Measurements from ENCODE around the gene STYK1.
"Not testable (repeated sequence)": the region's sequence is repeated elsewhere in the genome, so short reads cannot be mapped to it uniquely, and the experiment has no call there.

Gene STYK1

DNA sequence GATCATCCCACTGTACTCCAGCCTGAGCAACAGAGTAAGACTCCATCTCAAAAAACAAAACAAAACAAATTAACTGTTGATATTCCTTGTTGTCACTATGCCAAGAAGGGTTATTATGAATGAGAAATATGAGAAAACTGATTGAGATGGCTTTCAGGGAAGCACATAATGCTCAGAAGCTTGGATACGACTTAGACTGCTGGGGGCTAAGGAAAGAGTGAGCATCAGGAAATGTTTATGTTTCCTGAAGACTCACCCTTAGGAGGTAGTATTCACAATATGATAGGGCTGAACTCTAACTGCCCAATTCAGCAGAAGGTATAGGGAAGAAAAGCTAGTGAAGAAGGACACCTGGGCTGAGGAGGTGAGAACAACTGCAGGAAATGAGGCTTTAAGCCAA lies 6.3 kb downstream of the STYK1 start:
- Mint-ChIP-seq H3K27ac (peak overlapping the region; percentile 42 to 59), H3K27me3 (no peaks in the 10 kb centered on the region), H3K4me1 (ENCODE audit: low read depth in 2 of 2) (peaks cover 9 to 27% of the 10 kb centered on the region in 2 donors), H3K36me3 (ENCODE audit: insufficient read depth) (peaks cover 3% of the 10 kb centered on the region), H3K9me3 (no peaks in the 10 kb centered on the region), H3K4me3 (peak overlapping the region in 1 of 2 donors; percentile 84)
- no peak for DNase-seq
- no peak for ATAC-seq (replicated peaks)

GRCh38 chr12:10664499-10664898 lies 9.4 kb downstream of the STYK1 start:
- no peak for ATAC-seq (replicated peaks)

DNA sequence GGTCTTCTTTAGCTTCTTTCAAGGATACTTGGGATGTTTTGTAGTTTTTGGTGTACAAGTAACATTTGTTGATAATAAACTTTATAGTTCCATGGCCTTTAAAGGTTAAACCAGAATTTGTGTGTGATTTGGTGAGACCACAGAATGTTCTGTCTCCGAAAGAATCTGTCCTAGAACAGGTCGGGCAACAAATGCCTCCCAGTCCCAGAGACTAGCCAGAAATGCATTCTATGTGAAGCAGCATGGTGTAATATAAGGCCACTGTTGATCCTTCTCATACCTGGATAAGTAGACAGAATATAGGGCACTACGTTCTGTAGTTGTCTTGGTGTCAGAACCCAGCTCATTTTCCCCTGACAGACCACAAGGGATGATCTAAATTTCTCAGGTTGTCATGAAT lies 10.0 kb downstream of the STYK1 start:
- no peak overlapping the region for H3K4me3 Mint-ChIP-seq
- ATAC-seq (replicated peaks) (no peak), DNase-seq (no peak)
- H3K9me3 Mint-ChIP-seq, result no peaks in the 10 kb centered on the region
- peaks cover 3% of the 10 kb centered on the region for H3K36me3 Mint-ChIP-seq (ENCODE audit: insufficient read depth)
- H3K4me1 Mint-ChIP-seq (ENCODE audit: low read depth in 2 of 2), result peaks cover 3 to 14% of the 10 kb centered on the region in 2 donors
- no peak overlapping the region for H3K27ac Mint-ChIP-seq
- peaks cover 0 to 12% of the 10 kb centered on the region in 2 donors for H3K27me3 Mint-ChIP-seq

More at GRCh38 chr12:10664499-10664898, 9.4 kb downstream of the STYK1 start:
- Mint-ChIP-seq H3K36me3 (ENCODE audit: insufficient read depth) (peaks cover 3% of the 10 kb centered on the region), H3K27me3 (peaks cover 0 to 12% of the 10 kb centered on the region in 2 donors), H3K4me3 (no peak overlapping the region), H3K27ac (no peak overlapping the region), H3K4me1 (ENCODE audit: low read depth in 2 of 2) (peaks cover 5 to 18% of the 10 kb centered on the region in 2 donors), H3K9me3 (no peaks in the 10 kb centered on the region)
- DNase-seq, result no peak

- H3K9me3 Mint-ChIP-seq, result no peaks in the 10 kb centered on the region
- no peak for DNase-seq
- no peaks in the 10 kb centered on the region for H3K36me3 Mint-ChIP-seq (ENCODE audit: insufficient read depth)
- no peak overlapping the region for H3K27ac Mint-ChIP-seq
- no peak overlapping the region for H3K4me3 Mint-ChIP-seq
- H3K4me1 Mint-ChIP-seq (ENCODE audit: low read depth in 2 of 2), result peaks cover 0 to 4% of the 10 kb centered on the region in 2 donors
- ATAC-seq (replicated peaks), result no peak
- peaks cover 0 to 18% of the 10 kb centered on the region in 2 donors for H3K27me3 Mint-ChIP-seq
Observed at GRCh38 chr12:10661338-10661737, 12.5 kb downstream of the STYK1 start.

- Mint-ChIP-seq H3K36me3 (ENCODE audit: insufficient read depth) (peaks cover 3% of the 10 kb centered on the region), H3K9me3 (no peaks in the 10 kb centered on the region), H3K4me3 (no peak overlapping the region), H3K27me3 (peaks cover 0 to 12% of the 10 kb centered on the region in 2 donors), H3K4me1 (ENCODE audit: low read depth in 2 of 2) (no peaks in the 10 kb centered on the region), H3K27ac (no peak overlapping the region)
- no peak for ATAC-seq (replicated peaks)
- DNase-seq, result no peak
Observed at GRCh38 chr12:10654003-10654402, 19.8 kb downstream of the STYK1 start.

- H3K4me3 Mint-ChIP-seq, result no peak overlapping the region
- no peak overlapping the region for H3K27ac Mint-ChIP-seq
- no peak for ATAC-seq (replicated peaks)
- peaks cover 3% of the 10 kb centered on the region for H3K36me3 Mint-ChIP-seq (ENCODE audit: insufficient read depth)
- H3K27me3 Mint-ChIP-seq, result peaks cover 0 to 12% of the 10 kb centered on the region in 2 donors
- H3K9me3 Mint-ChIP-seq, result peaks cover 0 to 5% of the 10 kb centered on the region in 2 donors
- no peak for DNase-seq
- no peaks in the 10 kb centered on the region for H3K4me1 Mint-ChIP-seq (ENCODE audit: low read depth in 2 of 2)
Observed at GRCh38 chr12:10652192-10652591, 21.7 kb downstream of the STYK1 start.

DNA sequence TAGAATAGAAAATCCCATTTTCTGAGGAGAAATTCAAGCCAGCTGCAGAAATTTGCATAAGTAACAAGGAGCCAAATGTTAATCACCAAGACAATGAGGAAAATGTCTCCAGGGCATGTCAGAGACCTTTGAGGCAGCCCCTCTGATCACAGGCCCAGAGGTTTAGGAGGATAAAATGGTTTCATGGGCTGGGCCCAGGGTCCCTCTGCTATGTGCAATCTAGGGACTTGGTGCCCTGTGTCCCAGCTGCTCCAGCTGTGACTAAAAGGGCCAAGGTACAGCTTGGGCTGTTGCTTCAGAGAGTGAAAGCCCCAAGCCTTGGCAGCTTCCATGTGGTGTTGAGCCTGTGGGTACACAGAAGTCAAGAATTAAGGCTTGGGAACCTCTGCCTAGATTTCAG lies 27.3 kb downstream of the STYK1 start:
- not testable (repeated sequence) for DNase-seq; H3K27ac Mint-ChIP-seq; H3K27me3 Mint-ChIP-seq; H3K4me1 Mint-ChIP-seq (ENCODE audit: low read depth in 2 of 2); ATAC-seq (replicated peaks); H3K36me3 Mint-ChIP-seq (ENCODE audit: insufficient read depth); H3K4me3 Mint-ChIP-seq
- peaks cover 12 to 13% of the 10 kb centered on the region in 2 donors for H3K9me3 Mint-ChIP-seq

DNA sequence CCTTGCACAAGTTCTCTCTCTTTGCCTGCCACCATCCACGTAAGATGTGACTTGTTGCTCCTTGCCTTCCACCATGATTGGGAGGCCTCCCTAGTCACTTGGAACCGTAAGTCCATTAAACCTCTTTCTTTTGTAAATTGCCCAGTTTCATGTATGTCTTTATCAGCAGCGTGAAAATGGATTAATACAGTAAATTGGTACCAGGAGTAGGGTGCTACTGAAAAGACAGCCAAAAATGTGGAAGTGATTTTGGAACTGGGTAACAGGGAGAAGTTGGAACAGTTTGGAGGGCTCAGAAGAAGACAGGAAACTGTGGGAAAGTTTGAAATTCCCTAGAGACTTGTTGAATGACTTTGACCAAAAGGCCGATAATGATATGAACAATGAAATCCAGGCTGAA lies 27.9 kb downstream of the STYK1 start:
- no peak for DNase-seq
- Mint-ChIP-seq H3K9me3 (peaks cover 12 to 13% of the 10 kb centered on the region in 2 donors), H3K27me3 (no peaks in the 10 kb centered on the region), H3K4me3 (no peak overlapping the region), H3K4me1 (ENCODE audit: low read depth in 2 of 2) (no peaks in the 10 kb centered on the region), H3K27ac (no peak overlapping the region), H3K36me3 (ENCODE audit: insufficient read depth) (no peaks in the 10 kb centered on the region)
- no peak for ATAC-seq (replicated peaks)

GRCh38 chr12:10641735-10642500 lies 31.9 kb downstream of the STYK1 start:
- H3K9me3 Mint-ChIP-seq, result peaks cover 7 to 13% of the 10 kb centered on the region in 2 donors
- no peaks in the 10 kb centered on the region for H3K27me3 Mint-ChIP-seq
- DNase-seq, result no peak
- H3K36me3 Mint-ChIP-seq (ENCODE audit: insufficient read depth), result no peaks in the 10 kb centered on the region
- no peaks in the 10 kb centered on the region for H3K4me1 Mint-ChIP-seq (ENCODE audit: low read depth in 2 of 2)
- ATAC-seq (replicated peaks), result no peak
- no peak overlapping the region for H3K27ac Mint-ChIP-seq
- no peak overlapping the region for H3K4me3 Mint-ChIP-seq

DNA sequence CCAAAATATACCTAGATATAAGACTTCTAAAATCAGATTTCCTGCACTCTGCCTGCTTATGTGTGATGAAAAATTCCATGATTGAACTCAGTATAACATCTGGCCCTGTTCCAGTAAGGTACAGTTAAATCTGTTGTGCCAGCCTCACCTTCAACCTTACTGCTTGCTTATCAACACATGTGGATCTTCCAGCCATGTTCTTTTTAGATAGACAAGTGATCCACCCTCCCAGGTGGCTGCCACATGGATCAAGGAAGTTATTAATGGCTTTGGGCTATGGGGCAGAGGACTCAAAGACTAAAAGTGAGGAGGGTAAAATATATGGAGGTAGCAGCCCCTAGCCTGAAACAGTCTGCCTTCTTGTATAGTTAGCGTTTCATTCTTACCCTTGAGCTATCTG lies 35.1 kb downstream of the STYK1 start:
- Mint-ChIP-seq H3K27me3 (peaks cover 0 to 7% of the 10 kb centered on the region in 2 donors), H3K27ac (no peak overlapping the region), H3K9me3 (no peaks in the 10 kb centered on the region), H3K4me3 (no peak overlapping the region), H3K4me1 (ENCODE audit: low read depth in 2 of 2) (no peaks in the 10 kb centered on the region), H3K36me3 (ENCODE audit: insufficient read depth) (peaks cover 3% of the 10 kb centered on the region)
- no peak for ATAC-seq (replicated peaks)
- no peak for DNase-seq

DNA sequence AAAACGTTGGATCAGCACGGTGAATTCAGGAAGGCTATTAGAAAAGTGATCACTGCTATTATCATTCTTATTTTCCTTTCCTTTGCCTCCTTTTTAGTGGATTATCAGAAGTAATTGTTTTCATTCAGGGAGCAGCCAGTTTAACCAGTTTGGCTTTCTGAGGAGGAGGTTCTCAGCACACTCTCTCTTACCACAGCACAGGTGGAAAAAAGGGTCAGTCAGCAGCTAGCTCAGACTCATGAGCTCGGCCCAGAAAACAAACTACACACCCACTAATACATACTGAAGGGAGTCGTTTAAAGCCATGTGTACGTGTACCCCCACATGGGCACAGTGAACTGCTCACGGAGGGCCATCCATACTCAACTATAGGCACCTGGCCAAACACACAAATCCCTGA lies 37.2 kb downstream of the STYK1 start:
- DNase-seq (no peak), ATAC-seq (replicated peaks) (no peak)
- Mint-ChIP-seq H3K9me3 (no peaks in the 10 kb centered on the region), H3K4me3 (no peak overlapping the region), H3K27me3 (peaks cover 0 to 7% of the 10 kb centered on the region in 2 donors), H3K4me1 (ENCODE audit: low read depth in 2 of 2) (no peaks in the 10 kb centered on the region), H3K27ac (no peak overlapping the region), H3K36me3 (ENCODE audit: insufficient read depth) (peaks cover 3% of the 10 kb centered on the region)

- H3K27me3 Mint-ChIP-seq, result peaks cover 0 to 7% of the 10 kb centered on the region in 2 donors
- no peaks in the 10 kb centered on the region for H3K4me1 Mint-ChIP-seq (ENCODE audit: low read depth in 2 of 2)
- no peak overlapping the region for H3K4me3 Mint-ChIP-seq
- H3K36me3 Mint-ChIP-seq (ENCODE audit: insufficient read depth), result peaks cover 3% of the 10 kb centered on the region
- ATAC-seq (replicated peaks) (no peak), DNase-seq (no peak)
- H3K9me3 Mint-ChIP-seq, result no peaks in the 10 kb centered on the region
- H3K27ac Mint-ChIP-seq, result no peak overlapping the region
Observed at GRCh38 chr12:10636124-10636523, 37.7 kb downstream of the STYK1 start.

GRCh38 chr12:10635306-10635705 lies 38.5 kb downstream of the STYK1 start:
- H3K36me3 Mint-ChIP-seq (ENCODE audit: insufficient read depth), result peaks cover 3% of the 10 kb centered on the region
- no peak for DNase-seq
- H3K9me3 Mint-ChIP-seq, result no peaks in the 10 kb centered on the region
- no peaks in the 10 kb centered on the region for H3K4me1 Mint-ChIP-seq (ENCODE audit: low read depth in 2 of 2)
- peaks cover 0 to 7% of the 10 kb centered on the region in 2 donors for H3K27me3 Mint-ChIP-seq
- ATAC-seq (replicated peaks), result no peak
- H3K4me3 Mint-ChIP-seq, result no peak overlapping the region
- no peak overlapping the region for H3K27ac Mint-ChIP-seq

GRCh38 chr12:10634427-10634826 lies 39.4 kb downstream of the STYK1 start:
- H3K9me3 Mint-ChIP-seq, result no peaks in the 10 kb centered on the region
- no peak for ATAC-seq (replicated peaks)
- H3K4me1 Mint-ChIP-seq (ENCODE audit: low read depth in 2 of 2), result no peaks in the 10 kb centered on the region
- peaks cover 0 to 7% of the 10 kb centered on the region in 2 donors for H3K27me3 Mint-ChIP-seq
- no peak overlapping the region for H3K27ac Mint-ChIP-seq
- no peak for DNase-seq
- H3K4me3 Mint-ChIP-seq, result no peak overlapping the region
- H3K36me3 Mint-ChIP-seq (ENCODE audit: insufficient read depth), result peaks cover 4% of the 10 kb centered on the region

Data from effector memory CD8-positive, alpha-beta T cell (primary cell).